ENCODE measurements around the gene ALG12.
"Not testable (repeated sequence)": the region's sequence is repeated elsewhere in the genome, so short reads cannot be mapped to it uniquely, and the experiment has no call there.

The ALG12 gene

DNA sequence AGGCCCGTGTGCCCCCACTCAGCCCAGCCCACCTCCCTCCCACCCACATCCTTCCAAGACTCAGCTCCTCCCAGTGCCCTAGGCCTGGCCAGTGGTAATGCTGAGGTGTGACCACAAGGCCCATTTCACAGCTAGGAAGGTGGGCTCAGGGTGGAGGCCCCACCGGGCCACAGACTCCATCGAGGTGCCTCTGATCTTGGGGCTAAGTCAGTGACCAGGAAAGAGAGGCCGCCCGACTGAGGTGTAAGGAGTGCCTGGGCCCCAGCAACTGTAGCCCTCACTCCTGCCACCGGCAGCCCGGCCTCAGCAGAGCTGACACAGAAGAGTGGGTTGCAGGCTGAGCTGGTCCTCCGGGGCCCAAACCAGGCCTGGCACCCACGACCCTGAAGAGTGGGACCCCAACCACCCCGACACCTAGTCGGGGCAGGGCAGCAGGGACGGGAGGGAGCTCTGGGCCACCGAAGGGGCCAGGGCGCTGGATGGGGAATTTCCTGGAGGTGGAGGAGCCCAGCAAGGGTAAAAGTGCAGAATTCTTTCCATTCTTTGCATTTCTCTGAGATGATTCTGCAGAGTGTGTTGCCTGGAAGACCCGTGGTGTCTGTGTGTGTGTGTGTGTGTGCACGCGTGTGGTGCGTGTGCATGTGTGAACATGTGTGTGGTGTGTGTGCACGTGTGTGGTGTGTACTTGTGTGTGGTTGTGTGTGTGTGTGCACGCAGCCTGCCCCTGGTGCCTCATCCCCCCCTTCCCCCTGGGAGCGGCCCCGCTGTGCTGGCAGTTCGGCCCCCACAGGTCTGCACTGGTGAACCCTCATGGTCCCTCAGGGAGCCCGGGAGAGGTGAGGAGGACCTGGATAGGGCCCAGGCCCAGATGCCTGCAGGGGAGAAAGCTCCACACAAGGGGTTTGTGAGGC, 34.0 kb upstream of the ALG12 start:
- no peaks in the 10 kb centered on the region for H3K9me3 Mint-ChIP-seq
- H3K27me3 Mint-ChIP-seq (ENCODE audit: low read depth), result no peaks in the 10 kb centered on the region
- H3K4me3 Mint-ChIP-seq, result no peak overlapping the region
- H3K27ac Mint-ChIP-seq, result no peak overlapping the region
- H3K36me3 Mint-ChIP-seq (ENCODE audit: low read depth), result no peaks in the 10 kb centered on the region
- H3K4me1 Mint-ChIP-seq (ENCODE audit: low read depth), result peaks cover 2% of the 10 kb centered on the region

- H3K4me3 Mint-ChIP-seq, result no peak overlapping the region
- H3K27me3 Mint-ChIP-seq (ENCODE audit: low read depth), result no peaks in the 10 kb centered on the region
- H3K4me1 Mint-ChIP-seq (ENCODE audit: low read depth), result no peaks in the 10 kb centered on the region
Observed at GRCh38 chr22:49951678-49951985, 33.4 kb upstream of the ALG12 start.

DNA sequence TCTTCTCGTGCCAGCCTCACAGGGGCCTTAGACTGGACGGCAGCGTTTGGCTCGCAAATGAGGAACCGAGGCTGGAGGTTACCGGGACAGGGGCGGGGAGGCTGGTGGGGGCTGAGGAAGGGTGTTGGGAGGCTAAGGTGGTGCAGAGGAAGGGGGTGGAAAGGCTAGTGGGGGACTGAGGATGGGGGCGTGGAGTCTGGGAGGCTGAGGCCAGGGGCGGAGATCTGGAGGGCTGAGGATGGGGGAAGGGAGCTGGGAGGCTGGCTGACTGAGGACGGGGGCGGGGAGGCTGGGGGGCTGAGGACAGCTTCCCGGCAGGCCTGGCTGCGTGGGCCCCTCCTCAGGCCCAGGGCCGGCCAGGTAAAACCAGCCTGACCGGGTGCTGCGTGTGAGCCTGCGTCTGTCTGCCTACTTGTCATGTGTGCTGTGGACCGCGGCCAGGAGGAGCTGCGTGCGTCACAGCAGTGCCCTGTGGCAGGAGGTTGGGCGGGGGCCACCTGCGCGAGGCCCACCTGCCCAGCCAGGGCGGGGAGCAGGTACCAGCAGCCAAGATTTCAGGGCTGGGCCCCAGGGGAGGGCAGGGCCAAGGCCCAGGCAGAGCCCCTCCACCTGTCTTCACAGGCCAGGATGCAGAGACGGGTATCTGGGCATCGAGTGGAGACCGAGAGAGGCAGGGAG, 32.9 kb upstream of the ALG12 start:
- no peaks in the 10 kb centered on the region for H3K36me3 Mint-ChIP-seq (ENCODE audit: low read depth)
- no peak overlapping the region for H3K27ac Mint-ChIP-seq
- H3K4me3 Mint-ChIP-seq, result no peak overlapping the region
- H3K27me3 Mint-ChIP-seq (ENCODE audit: low read depth), result no peaks in the 10 kb centered on the region
- no peaks in the 10 kb centered on the region for H3K9me3 Mint-ChIP-seq
- H3K4me1 Mint-ChIP-seq (ENCODE audit: low read depth), result no peaks in the 10 kb centered on the region

More at GRCh38 chr22:49951678-49951985, 33.4 kb upstream of the ALG12 start:
- no peaks in the 10 kb centered on the region for H3K36me3 Mint-ChIP-seq (ENCODE audit: low read depth)
- H3K27ac Mint-ChIP-seq, result no peak overlapping the region
- no peaks in the 10 kb centered on the region for H3K9me3 Mint-ChIP-seq

GRCh38 chr22:49950396-49950994, 32.3 kb upstream of the ALG12 start:
- peaks cover 4% of the 10 kb centered on the region for H3K4me1 Mint-ChIP-seq (ENCODE audit: low read depth)
- no peak overlapping the region for H3K27ac Mint-ChIP-seq
- no peaks in the 10 kb centered on the region for H3K9me3 Mint-ChIP-seq
- H3K4me3 Mint-ChIP-seq, result no peak overlapping the region
- H3K36me3 Mint-ChIP-seq (ENCODE audit: low read depth), result no peaks in the 10 kb centered on the region
- H3K27me3 Mint-ChIP-seq (ENCODE audit: low read depth), result no peaks in the 10 kb centered on the region

- H3K9me3 Mint-ChIP-seq, result no peaks in the 10 kb centered on the region
- no peaks in the 10 kb centered on the region for H3K27me3 Mint-ChIP-seq (ENCODE audit: low read depth)
- H3K4me3 Mint-ChIP-seq, result no peak overlapping the region
- H3K4me1 Mint-ChIP-seq (ENCODE audit: low read depth), result peaks cover 6% of the 10 kb centered on the region
- no peak overlapping the region for H3K27ac Mint-ChIP-seq
- no peaks in the 10 kb centered on the region for H3K36me3 Mint-ChIP-seq (ENCODE audit: low read depth)
Observed at GRCh38 chr22:49949914-49950292, 31.7 kb upstream of the ALG12 start.

DNA sequence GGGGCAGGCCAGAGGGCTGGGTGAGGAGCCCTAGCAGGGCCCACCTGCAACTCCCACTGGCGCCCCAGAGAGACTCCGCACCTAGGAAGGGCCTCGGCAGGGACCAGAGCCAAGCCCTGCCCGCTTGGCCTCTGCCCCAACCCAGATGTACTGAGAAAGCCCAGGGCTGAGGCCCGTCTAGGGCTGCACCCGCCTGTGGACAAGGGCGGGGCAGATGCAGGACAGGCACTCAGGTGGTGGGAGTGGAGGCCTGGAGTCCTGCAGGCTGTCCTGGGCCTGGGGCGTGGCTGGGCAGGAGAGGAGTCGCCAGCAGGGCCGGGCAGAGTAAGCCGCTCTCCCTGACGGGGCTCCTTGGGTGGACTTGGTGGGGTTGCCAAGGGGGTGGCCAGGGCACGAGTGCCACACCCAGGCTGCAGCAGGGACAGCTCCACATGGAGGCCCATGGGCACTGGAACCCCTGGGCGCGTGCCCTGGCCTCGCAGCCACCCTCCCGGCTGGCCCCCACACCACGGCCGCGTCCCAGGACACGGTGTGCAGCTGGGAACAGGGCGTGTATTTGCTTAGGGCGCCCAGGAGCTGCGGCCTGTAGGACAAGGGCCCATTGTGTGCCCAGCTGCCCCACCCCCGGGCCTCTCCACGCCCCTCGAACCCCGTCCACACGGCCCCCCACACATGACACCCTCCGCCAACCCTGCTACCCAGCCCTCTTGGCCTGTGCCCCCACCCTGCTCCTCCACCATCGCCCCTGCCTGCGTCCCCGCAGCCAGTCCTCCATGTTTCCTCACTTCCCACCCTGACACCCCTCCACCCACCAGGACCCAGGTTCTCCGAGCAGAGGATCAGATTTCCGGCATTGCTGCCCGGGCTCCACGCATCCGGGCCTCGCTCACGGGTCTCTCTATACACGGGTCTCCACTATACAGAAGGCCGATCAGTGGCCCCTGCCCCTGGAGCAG, 31.0 kb upstream of the ALG12 start:
- H3K36me3 Mint-ChIP-seq (ENCODE audit: low read depth), result no peaks in the 10 kb centered on the region
- no peaks in the 10 kb centered on the region for H3K9me3 Mint-ChIP-seq
- peaks cover 6% of the 10 kb centered on the region for H3K4me1 Mint-ChIP-seq (ENCODE audit: low read depth)
- no peak overlapping the region for H3K27ac Mint-ChIP-seq
- H3K27me3 Mint-ChIP-seq (ENCODE audit: low read depth), result no peaks in the 10 kb centered on the region
- H3K4me3 Mint-ChIP-seq, result no peak overlapping the region

- peaks cover 6% of the 10 kb centered on the region for H3K4me1 Mint-ChIP-seq (ENCODE audit: low read depth)
- no peak overlapping the region for H3K27ac Mint-ChIP-seq
- no peak overlapping the region for H3K4me3 Mint-ChIP-seq
- H3K27me3 Mint-ChIP-seq (ENCODE audit: low read depth), result no peaks in the 10 kb centered on the region
- no peaks in the 10 kb centered on the region for H3K9me3 Mint-ChIP-seq
- no peaks in the 10 kb centered on the region for H3K36me3 Mint-ChIP-seq (ENCODE audit: low read depth)
Observed at GRCh38 chr22:49948116-49948957, 30.1 kb upstream of the ALG12 start.

GRCh38 chr22:49947296-49947622, 29.0 kb upstream of the ALG12 start:
- no peak overlapping the region for H3K4me3 Mint-ChIP-seq
- no peak overlapping the region for H3K27ac Mint-ChIP-seq
- no peaks in the 10 kb centered on the region for H3K9me3 Mint-ChIP-seq
- H3K27me3 Mint-ChIP-seq (ENCODE audit: low read depth), result no peaks in the 10 kb centered on the region
- peaks cover 6% of the 10 kb centered on the region for H3K4me1 Mint-ChIP-seq (ENCODE audit: low read depth)
- H3K36me3 Mint-ChIP-seq (ENCODE audit: low read depth), result no peaks in the 10 kb centered on the region

DNA sequence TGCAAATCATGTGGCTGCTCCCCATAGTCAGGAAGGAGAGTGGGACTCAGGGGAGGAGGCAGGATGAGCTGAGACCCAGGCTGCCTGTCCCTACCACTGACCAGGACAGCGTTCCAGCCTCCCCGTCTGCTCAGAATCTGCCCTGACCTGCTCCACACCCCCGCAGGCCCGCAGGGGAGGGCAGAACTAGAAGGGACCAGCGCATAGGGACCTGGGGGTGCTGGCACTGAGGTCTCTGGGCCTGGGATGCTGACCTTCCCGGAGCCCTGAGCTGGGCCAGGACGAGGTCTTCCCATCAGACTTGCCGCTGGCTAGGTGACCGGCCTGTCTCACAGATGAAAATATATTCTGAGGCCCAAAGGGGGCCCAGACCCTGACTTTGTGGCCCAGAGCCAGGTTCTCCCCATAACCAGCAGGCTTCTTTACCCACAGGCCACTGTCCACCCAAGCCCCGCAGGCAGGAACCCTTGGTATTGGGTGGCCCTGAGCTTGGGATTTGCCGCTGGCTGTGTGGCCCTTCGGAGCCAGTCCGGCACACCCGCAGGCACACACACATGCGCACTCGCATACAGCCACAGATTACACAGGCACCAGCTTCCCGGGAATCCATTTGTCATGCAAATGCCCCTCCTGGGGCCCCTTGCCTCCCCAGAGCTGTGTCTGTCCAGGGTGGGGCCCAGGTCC, 28.5 kb upstream of the ALG12 start:
- H3K36me3 Mint-ChIP-seq (ENCODE audit: low read depth), result no peaks in the 10 kb centered on the region
- no peak overlapping the region for H3K4me3 Mint-ChIP-seq
- no peak overlapping the region for H3K27ac Mint-ChIP-seq
- H3K4me1 Mint-ChIP-seq (ENCODE audit: low read depth), result peaks cover 6% of the 10 kb centered on the region
- H3K9me3 Mint-ChIP-seq, result no peaks in the 10 kb centered on the region
- H3K27me3 Mint-ChIP-seq (ENCODE audit: low read depth), result no peaks in the 10 kb centered on the region

DNA sequence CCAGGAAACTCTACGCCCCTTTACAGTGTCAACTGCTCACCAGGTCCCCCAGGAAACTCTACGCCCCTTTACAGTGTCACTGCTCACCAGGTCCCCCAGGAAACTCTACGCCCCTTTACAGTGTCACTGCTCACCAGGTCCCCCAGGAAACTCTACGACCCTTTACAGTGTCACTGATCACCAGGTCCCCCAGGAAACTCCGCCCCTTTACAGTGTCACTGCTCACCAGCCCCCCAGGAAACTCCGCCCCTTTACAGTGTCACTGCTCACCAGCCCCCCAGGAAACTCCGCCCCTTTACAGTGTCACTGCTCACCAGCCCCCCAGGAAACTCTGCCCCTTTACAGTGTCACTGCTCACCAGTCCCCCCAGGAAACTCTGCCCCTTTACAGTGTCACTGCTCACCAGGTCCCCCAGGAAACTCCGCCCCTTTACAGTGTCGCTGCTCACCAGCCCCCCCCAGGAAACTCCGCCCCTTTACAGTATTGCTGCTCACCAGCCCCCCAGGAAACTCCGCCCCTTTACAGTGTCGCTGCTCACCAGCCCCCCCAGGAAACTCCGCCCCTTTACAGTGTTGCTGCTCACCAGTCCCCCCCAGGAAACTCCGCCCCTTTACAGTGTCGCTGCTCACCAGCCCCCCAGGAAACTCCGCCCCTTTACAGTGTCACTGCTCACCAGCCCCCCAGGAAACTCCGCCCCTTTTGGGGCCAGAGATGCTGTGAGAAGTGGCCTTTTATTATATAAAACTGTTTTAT, 27.0 kb upstream of the ALG12 start:
- not testable (repeated sequence) for H3K27me3 Mint-ChIP-seq (ENCODE audit: low read depth); H3K9me3 Mint-ChIP-seq; H3K36me3 Mint-ChIP-seq (ENCODE audit: low read depth); H3K4me3 Mint-ChIP-seq
- peaks cover 12% of the 10 kb centered on the region for H3K4me1 Mint-ChIP-seq (ENCODE audit: low read depth)
- H3K27ac Mint-ChIP-seq, result peak overlapping the region; percentile 91

DNA sequence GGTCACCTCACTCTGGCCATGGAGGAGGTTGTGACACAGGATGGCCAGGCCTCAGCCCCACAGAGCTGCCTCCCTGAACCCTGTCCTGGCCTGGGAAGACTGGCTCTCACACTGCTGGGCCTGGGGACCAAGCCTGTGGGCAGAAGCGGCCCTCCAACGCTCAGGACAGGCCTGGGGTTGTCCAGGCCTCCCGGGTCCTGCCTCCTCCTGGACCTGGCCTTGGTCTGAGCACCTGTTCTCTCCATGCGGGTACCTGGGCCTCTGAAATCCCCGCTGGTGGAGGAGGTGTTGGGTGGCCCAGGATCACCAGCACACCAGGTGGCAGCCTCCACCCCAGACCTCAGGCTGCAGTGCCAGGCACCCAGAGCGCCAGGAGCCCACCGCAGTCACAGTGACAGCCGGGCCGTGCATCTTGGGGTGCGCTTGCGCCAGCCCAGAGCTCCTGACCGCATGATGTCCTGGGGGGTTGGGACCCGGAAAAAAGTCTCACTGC, 26.2 kb upstream of the ALG12 start:
- H3K27me3 Mint-ChIP-seq (ENCODE audit: low read depth), result no peaks in the 10 kb centered on the region
- H3K36me3 Mint-ChIP-seq (ENCODE audit: low read depth), result peaks cover 3% of the 10 kb centered on the region
- H3K9me3 Mint-ChIP-seq, result no peaks in the 10 kb centered on the region
- H3K27ac Mint-ChIP-seq, result no peak overlapping the region
- H3K4me1 Mint-ChIP-seq (ENCODE audit: low read depth), result peaks cover 12% of the 10 kb centered on the region
- H3K4me3 Mint-ChIP-seq, result no peak overlapping the region

DNA sequence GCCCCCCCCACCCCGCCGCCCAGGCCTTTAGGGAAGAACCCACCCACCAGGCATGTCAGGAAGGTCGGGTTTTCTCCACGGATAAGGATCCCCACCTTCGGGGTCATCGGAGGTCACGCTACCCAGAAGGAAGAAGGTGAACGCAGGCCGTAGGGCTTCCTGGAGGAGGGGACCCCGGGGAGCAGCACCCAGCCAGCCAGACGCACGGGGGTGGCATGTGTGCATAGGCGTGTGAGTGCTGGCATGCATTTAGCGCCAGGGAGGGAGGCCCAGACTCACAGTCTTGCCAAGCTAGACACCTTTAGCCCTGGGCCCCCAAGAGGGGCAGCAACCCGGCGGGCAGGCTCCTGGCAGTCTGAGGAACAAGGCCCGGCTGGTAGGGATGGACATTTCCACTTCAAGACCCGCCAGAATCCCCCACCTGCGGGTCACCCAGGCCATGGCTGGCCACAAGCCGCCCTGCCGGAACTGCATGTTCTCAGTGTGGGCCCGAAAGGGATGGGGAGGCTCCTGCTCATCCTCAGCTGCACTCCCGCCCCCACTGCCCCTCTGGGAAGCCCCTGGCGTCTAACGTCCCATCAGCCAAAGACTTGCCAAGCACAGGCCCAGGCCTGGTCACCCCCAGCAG, 25.6 kb upstream of the ALG12 start:
- peaks cover 3% of the 10 kb centered on the region for H3K36me3 Mint-ChIP-seq (ENCODE audit: low read depth)
- no peaks in the 10 kb centered on the region for H3K27me3 Mint-ChIP-seq (ENCODE audit: low read depth)
- no peak overlapping the region for H3K27ac Mint-ChIP-seq
- H3K4me3 Mint-ChIP-seq, result no peak overlapping the region
- H3K9me3 Mint-ChIP-seq, result no peaks in the 10 kb centered on the region
- peaks cover 12% of the 10 kb centered on the region for H3K4me1 Mint-ChIP-seq (ENCODE audit: low read depth)
